HG03108 (cell line): ENCODE data around the gene TMX4.
A peak's percentile ranks its signal among the peaks of the same experiment; 100 is the strongest.
"Not testable (repeated sequence)": the region's sequence is repeated elsewhere in the genome, so short reads cannot be mapped to it uniquely, and the experiment has no call there.

Source experiments
- ATAC-seq: cut with Tn5 transposase; IDR thresholded peaks from one replicate; pipeline ENCODE4 v1.9.1; 2021; ENCODE audit warnings: moderate library complexity; ENCODE audit not compliant: unreplicated experiment

TMX4 gene, protein sequence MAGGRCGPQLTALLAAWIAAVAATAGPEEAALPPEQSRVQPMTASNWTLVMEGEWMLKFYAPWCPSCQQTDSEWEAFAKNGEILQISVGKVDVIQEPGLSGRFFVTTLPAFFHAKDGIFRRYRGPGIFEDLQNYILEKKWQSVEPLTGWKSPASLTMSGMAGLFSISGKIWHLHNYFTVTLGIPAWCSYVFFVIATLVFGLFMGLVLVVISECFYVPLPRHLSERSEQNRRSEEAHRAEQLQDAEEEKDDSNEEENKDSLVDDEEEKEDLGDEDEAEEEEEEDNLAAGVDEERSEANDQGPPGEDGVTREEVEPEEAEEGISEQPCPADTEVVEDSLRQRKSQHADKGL

DNA sequence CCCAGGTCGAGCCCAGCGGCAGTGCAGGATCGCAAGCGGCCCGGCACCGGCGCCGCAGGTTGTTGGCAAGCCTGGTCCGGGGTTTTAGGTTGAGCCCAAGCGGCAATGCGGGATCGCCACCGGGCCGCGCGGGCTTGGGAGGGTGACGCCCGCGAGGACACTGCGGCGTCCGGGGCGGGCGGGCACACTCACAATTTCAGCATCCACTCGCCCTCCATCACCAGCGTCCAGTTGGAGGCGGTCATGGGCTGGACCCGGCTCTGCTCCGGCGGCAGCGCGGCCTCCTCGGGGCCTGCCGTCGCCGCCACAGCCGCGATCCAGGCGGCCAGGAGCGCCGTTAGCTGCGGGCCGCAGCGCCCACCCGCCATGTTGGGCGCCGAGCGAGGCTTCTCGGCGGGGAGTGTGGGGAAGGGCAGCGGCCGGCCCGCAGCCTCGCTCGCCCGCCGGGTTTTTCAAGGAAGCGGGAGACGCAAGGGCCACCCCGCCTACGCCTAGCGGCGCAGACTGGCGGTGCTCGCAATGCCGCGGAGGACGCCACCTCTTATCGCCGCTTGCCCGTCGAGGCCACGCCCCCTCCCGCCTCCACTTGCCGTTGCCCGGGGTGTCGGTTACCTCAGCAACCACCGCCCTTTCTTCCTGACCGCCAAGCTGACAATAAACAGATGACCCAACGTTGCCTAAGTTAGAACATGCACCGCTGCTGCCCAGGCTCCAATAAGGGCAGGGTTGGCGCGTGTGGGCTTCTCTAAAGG, at the start of gene TMX4:
Gene TMX4 (minus strand): TSS at position 516 of the 752 bp plus-strand sequence. CDS start 148 bp downstream, at position 368.
- ATAC-seq: peak; percentile 89

DNA sequence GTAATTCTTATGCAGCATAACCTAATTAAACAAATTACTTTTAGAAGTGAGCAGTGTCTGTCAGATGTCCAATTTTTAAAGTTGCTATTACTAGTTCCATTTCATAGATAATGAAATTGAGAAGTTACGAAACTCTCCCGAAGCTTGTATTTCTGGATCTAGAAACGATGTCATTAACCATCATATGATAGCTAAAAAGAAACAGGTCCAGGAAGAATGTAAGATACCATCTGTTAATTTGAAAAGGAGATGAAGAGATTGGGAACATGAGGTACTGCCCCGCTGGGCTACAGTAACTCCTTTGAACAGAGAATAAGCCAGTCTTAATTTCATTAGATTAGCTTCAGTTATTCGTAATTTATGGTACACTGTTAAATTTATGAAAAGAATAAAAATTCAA, 47.5 kb upstream of the TMX4 start:
- ATAC-seq: no peak

DNA sequence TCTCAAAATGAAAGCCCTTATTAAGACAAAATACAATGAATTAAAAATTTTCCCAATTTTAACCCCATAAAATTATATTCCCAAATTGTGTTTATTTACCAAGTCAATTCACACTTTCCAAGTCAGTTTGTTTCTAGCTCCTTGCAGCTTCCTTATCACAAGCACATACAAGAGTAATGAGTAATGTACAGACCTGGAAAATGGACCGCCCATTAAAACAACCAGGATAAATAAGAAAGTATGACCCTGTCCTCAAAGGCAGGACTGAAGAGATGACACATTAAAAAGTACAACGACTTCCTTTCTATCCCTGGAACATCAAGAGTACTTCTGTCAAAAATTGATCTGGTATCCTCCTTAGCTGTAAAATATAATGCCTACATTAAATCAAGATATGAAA, 47.1 kb upstream of the TMX4 start:
- ATAC-seq: no peak

DNA sequence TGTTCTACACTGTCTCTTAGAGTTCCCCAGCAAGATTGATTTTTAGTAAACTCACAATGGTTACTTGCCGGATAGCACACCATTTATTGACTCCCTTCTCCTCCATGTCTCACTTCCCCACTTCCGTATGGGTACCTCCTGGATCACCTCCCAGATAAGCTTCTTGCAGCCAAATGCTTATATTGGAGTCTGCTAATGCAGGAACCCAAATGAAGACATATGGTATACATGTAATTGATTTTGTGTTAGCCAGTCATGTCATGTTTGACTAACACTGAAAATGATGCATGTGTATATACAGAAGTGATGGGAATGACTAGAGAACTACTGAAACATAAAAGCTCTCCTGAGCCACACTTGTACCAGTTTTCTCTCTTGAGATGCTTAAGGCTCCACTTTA, 46.1 kb upstream of the TMX4 start:
- no peak for ATAC-seq

DNA sequence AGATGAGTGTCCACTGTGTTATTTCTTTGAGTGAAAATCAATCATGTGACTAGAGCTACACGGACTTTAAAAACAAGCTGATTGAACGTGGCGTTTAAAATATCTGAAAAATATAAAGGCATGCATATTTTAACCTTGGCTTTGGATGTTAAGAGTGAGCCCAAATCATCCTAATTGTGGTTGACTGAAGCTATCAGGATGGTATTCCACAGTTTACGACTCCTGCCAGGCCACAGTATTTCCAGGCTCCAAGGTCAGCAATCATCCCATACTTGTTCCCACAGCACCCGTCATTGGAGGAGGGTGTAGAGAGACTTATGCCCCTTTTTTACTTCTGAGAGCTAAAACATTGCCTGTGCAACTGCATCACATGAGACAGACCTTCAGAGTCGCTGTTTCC, 43.2 kb upstream of the TMX4 start:
- ATAC-seq: no peak

DNA sequence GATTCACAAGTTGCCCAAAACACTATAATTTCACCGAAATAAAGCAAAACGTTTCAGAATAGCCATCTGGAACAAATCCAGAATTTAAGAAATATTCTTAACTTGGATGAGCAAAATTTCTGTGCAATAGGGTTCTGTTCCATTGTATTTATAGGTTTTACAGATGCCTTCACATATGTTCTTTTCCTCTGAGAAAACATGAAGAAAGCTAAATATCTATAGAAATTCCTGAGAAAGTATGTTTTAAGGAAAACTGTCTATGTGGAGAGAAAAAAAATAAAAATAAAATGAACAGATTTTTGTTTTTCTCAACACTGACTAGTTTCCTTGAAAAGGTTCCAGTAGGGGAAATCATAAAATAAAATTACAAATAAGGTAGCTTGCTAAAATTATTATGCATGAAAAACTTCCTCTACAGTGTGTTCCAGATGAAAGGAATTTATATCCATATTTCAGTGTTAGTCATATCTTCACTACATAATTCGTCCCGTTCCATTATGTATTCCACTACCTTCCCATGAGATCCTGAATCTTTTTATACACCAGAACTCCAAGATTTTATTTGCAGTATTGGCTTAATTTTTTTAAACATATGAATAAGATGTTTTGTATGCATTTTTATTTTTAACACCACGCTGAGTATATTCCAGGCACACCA, 42.4 kb upstream of the TMX4 start:
- ATAC-seq: no peak

DNA sequence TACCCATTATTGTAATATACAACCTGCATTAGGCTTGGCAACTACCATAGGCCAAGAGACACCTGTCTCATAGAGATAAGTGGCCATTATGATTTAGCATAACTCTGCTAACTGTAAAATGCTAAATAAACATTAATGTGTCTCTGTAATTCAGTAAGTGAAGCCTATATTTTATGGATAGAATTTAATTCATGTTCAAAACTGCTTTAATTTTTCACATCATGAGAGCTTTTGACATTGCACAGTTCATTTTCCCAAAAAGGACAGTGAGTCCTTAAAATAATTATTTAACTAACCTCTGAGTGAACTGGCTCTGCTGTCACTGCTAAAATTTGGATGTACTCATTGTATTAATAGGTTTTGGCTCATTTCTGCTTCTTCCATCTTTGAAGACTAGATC, 41.4 kb upstream of the TMX4 start:
- ATAC-seq: no peak

DNA sequence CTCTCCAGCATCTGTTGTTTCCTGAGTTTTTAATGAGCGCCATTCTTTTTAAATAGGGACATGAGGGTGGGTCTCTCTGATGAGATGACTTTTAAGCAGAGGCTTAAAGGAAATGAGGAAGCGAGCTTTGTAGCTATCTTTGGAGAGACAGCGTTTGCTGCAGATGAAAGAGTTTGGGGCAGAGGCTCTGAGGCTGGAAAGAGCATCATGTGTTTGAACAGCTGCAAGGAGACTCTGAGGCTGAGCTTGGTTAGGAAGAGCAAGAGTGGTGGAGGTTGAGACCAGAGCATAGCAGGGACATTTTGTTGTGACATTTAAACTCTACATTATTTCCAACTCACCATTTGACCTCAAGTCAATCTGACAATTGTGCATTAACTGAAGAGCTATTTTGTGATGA, 38.3 kb upstream of the TMX4 start:
- ATAC-seq: no peak

DNA sequence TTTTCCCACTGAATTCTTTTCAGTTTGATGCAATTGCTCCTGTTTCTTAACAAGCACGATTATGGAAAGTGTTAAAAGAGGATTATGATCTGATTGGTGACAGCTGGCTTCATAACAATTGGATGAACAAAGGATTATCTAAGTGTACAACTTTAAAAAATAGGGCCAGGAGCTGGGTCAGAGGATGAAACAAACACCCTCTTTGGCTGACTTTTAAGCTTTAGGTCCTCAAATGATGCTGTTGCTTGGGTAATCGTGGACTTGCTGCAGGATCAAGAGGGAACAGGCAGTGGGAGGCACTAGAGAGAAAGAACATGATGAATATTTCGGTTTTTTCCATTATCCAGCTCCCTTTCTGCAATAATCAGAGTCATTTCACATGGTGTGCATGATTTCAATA, 35.5 kb upstream of the TMX4 start:
- ATAC-seq: no peak

DNA sequence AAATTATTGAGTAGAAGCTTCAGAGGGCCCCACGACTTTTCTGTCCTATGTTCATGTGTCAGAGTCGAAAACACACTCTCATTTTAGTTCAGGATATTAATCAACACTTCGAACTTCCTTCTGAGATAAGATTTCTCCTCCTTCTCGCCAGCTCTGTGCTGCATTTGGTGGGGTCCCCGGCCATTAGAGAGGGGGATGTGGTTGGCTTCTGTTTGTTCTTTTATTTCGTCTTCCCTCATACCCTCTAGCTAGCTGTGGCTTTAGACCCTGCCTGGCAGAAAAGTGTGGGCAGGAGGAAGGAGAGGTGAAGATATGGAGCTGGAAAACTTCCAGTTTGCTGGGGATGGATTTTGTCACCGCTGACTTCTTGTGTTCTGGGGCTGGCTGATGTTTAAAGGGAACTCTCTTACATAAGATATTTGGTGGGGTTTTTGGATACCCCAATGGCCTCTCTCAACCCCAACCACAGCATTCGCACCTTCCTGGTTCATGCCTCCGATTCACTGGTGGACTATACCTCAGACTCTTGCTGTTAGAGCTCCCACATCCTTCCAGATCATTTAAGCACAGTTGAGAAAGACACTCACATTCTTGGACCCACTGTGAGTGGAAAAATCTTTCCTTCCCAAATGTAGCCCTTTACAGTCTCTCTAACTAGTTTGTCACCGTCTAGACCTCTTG, 30.7 kb upstream of the TMX4 start:
- ATAC-seq: no peak

DNA sequence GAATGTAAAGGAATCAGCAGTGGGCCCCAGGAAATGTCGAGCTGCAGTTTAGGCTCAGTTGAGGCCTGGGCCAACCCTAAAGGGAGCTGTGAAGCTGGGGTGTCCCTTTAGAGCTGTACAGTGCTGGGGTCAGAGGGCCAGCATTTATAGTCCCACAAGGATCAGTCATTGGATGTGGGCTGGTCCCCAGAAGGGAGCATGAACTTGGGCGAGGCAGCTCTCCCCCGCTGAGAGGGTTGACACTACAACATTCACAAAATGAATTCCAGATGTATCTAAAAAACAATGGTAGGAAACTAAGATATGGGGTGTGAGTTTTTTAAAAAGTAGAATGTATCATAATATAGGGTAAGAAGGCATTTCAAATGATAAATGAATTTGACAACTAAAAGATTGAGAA, 29.7 kb upstream of the TMX4 start:
- no peak for ATAC-seq

DNA sequence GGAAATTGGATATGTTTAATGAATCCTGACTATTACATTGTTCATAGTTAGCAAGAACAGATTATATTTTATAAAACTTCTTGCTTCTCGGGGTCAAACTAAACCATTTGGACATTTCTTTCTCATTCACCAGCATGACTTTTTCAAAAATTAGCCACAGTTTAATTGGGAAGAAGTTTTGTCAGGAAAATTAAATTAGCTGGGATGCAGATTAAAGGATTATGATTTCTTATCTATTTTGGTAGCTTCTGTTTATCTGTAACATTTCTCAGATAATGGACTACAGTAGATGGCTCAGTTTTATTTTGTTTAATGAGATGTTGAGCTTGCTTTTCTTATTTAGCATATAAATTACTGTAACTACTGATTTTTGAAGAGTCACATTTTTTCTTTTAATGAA, 26.4 kb upstream of the TMX4 start:
- no peak for ATAC-seq

DNA sequence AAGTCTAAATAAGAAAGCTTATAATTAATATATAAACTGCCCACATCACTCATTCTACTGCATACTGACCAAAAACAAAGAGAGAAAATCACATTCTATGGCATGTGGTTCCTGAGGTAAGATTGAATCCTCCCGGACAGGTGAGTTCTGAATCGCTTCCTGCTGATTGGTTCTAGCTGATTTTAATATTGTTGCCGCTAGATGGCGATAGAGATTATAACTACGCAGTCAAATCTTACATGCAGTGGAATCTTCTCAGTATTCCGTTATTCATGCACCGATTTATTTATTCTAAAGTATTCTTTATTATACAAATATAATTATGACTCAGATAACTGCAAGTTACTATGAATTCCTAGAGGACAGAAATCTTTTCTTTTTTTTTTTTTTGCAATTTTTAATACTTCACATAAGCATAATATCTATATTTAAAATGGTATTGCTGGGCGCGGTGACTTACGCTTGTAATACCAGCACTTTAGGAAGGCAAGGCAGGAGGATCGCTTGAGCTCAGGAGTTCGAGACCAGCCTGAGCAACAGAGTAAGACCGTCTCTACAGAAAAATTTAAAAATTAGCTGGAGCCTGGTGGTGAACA, 24.2 kb upstream of the TMX4 start:
- ATAC-seq: peak; percentile 75

DNA sequence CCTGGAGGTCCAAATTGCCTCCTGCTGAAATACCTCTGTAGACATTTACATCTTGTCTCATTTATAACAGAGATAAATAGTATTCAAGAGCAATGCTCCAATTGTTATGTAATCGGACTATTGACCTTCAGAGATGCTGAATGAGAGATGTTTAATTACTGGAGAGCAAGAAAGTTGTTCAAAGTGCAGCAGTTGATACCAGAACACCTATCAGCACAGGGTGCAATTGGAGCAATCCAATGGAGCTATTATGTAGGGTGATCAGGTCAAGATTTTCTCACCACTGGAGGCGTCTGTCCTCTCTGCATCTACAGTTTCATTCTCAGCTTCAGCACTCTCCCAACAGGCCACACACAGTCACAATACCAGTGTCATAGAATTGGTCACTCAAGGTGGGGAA, 19.5 kb upstream of the TMX4 start:
- no peak for ATAC-seq

DNA sequence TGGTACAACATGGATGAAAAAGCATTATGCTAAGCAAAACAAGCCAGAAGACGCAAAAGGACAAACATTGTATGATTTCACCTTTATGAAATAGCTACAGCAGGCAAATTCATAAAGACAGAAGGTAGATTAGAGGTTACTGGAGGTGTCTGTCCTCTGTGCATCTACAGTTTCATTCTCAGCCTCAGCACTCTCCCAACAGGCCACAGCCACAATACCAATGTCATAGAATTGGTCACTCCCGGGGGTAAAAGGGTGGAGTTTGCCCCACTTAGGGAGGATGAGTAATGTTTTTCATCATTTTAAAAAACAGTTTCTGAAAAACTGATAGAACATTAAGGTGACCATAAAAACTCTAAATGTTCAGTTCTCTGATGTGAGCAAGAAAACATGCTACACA, 17.2 kb upstream of the TMX4 start:
- ATAC-seq: no peak

DNA sequence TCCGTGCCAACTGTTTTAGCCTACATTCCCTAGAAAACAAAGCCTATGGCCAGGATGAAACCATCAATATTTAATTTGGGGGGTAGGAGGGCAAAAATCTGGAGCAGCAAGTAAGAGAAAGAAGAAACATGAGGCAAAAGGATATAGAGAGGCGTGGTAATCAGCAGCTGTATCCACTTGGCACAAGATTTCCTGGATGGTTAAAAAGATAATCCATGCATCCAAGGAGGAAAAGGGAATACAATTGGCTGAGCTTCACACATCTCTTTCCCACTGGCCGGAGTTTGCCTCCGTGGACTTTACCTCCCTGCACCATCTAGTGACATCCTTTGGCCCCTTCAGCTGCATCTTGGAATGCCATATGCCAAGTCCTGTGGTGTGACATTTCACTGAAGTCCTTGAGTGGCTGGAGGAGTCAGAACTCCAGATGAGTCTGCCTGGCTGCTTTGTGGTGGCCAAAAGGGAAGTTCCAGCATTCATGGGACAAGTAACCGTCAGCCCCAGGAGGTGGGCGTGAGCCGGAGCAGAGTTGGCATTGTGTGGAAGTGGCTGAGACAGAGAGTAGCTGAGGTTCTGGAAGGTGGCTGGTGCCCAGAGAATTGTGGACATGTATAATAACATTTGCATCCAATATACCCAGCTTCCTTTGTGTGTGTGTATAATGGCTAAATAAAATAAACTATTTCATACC, 13.7 kb upstream of the TMX4 start:
- no peak for ATAC-seq

DNA sequence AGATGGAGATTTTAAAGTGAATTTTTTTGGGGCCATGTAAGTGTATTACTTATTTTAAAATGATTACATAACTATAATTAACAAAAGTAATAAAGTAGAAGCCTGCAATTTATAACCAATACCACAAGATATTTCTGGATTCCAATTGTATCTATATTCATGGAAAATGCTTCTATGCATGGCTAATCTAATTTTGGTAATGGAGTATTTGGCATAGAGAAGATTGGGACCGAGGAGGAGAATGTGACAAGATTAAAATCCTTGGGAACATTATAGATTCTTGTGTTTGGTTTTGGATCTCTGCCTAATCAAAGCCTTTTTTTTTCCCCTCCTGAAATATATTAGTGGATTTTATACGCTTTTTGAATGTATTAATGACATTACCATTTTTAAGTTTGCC, 12.9 kb upstream of the TMX4 start:
- no peak for ATAC-seq

DNA sequence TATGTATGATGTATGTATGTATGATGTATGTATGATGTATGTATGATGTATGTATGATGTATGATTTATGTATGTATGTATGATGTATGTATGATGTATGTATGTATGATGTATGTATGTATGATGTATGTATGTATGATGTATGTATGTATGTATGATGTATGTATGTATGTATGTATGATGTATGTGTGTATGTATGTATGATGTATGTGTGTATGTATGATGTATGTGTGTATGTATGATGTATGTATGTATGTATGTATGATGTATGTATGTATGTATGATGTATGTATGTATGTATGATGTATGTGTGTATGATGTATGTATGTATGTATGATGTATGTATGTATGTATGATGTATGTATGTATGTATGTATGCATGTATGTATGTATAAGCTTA, 12.0 kb upstream of the TMX4 start:
- not testable (repeated sequence) for ATAC-seq

DNA sequence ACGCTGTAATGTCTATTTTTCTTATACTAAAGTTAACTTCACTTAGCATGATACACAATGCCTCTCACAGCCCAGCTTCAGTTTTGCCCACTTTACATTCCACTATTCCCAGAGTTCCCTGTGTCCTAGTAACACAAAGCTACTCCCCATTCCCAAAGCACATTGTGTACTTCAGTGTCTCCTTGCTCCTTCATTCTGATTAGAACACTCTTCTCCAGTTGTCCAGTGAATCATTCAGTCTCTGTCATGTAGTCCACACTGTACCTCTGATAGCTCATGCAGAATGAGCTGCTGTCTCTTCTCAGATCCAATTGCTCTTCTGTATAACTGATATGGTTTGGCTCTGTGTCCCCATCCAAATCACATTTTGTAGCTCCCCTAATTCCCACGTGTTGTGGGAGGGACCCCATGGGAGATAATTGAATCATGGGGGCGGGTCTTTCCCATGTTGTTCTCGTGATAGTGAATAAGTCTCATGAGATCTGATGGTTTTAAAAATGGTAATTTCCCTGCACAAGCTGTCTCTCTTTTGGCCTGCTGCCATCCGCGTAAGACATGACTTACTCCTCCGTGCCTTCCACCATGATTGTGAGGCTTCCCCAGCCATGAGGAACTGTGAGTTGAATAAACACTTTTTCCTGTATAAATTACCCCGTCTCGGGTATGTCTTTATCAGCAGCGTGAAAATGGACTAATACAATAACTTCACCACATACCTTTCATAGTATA, 2.1 kb upstream of the TMX4 start:
- no peak for ATAC-seq
